GM23338 (cell line): ENCODE measurements around the gene INHBC. TPM values are rescaled to one million over a fixed set of nuclear protein-coding genes. Genes with fewer than 3 reads are reported as not detected.

Experiments
- ATAC-seq: fragments of 200-7000 bp; cut with Tn5 transposase; 3 replicates; pipeline ENCODE4 v1.9.1; 2020
- DNase-seq: peaks from one replicate; pipeline ENCODE4 v3.0.0-alpha.2; 2015; ENCODE audit warnings: low spot score
- H2AFZ ChIP-seq: fragments of 200-600 bp; sonication (generic); 2 replicates; pipeline ENCODE4 v1.8.0; 2016; ENCODE audit warnings: antibody characterized with exemption, mild to moderate bottlenecking, moderate library complexity
- H3F3A ChIP-seq: fragments of 200-600 bp; sonication (generic); replicated peaks from 2 replicates; pipeline ENCODE4 v1.8.0; 2017; ENCODE audit warnings: antibody characterized with exemption, mixed run types, low read depth
- H3K27ac ChIP-seq: fragments of 200-600 bp; sonication (generic); 2 replicates; pipeline ENCODE4 v1.6.1; 2016; ENCODE audit warnings: low read depth
- H3K27me3 ChIP-seq: fragments of 200-600 bp; sonication (generic); 2 replicates; pipeline ENCODE4 v1.8.0; 2016; ENCODE audit warnings: mild to moderate bottlenecking, mixed run types, moderate library complexity; ENCODE audit not compliant: insufficient read depth
- H3K36me3 ChIP-seq: fragments of 200-600 bp; sonication (generic); 2 replicates; pipeline ENCODE4 v1.8.0; 2016; ENCODE audit warnings: mild to moderate bottlenecking; ENCODE audit not compliant: insufficient read depth
- H3K4me1 ChIP-seq: fragments of 200-600 bp; sonication (generic); 2 replicates; pipeline ENCODE4 v1.8.0; 2016; ENCODE audit warnings: mild to moderate bottlenecking, moderate library complexity; ENCODE audit not compliant: insufficient read depth
- H3K4me2 ChIP-seq: fragments of 200-600 bp; sonication (generic); 2 replicates; pipeline ENCODE4 v1.7.1; 2017; ENCODE audit warnings: mixed run types
- H3K4me3 ChIP-seq: fragments of 200-600 bp; sonication (generic); 2 replicates; pipeline ENCODE4 v1.6.1; 2016; ENCODE audit warnings: mixed run types
- H3K79me2 ChIP-seq: fragments of 200-600 bp; sonication (generic); replicated peaks from 2 replicates; pipeline ENCODE4 v1.8.0; 2017; ENCODE audit warnings: mild to moderate bottlenecking; ENCODE audit not compliant: insufficient read depth
- H3K9me2 ChIP-seq: fragments of 200-600 bp; sonication (generic); 2 replicates; pipeline ENCODE4 v1.8.0; 2017; ENCODE audit not compliant: insufficient read depth
- H4K20me1 ChIP-seq: fragments of 200-600 bp; sonication (generic); replicated peaks from 2 replicates; pipeline ENCODE4 v1.8.0; 2017; ENCODE audit warnings: mild to moderate bottlenecking; ENCODE audit not compliant: insufficient read depth
- H3K27ac Mint-ChIP-seq: 2 replicates; pipeline ENCODE4 v1.8.0; 2020; ENCODE audit warnings: inconsistent platforms, mild to moderate bottlenecking, moderate library complexity, mixed read lengths
- H3K27me3 Mint-ChIP-seq: 3 replicates; pipeline ENCODE4 v1.8.0; 2022; ENCODE audit warnings: low read depth, mild to moderate bottlenecking, moderate library complexity, mixed read lengths, inconsistent platforms; ENCODE audit not compliant: insufficient read depth, poor library complexity
- H3K36me3 Mint-ChIP-seq: 3 replicates; pipeline ENCODE4 v1.8.0; 2021; ENCODE audit warnings: low read depth, mild to moderate bottlenecking, inconsistent platforms, moderate library complexity, mixed read lengths
- H3K4me1 Mint-ChIP-seq: 3 replicates; pipeline ENCODE4 v1.8.0; 2020; ENCODE audit warnings: mild to moderate bottlenecking, inconsistent platforms, mixed read lengths
- H3K4me3 Mint-ChIP-seq: 3 replicates; pipeline ENCODE4 v1.8.0; 2021; ENCODE audit warnings: moderate library complexity, mild to moderate bottlenecking, inconsistent platforms, mixed read lengths
- H3K9me3 Mint-ChIP-seq: 3 replicates; pipeline ENCODE4 v1.8.0; 2020; ENCODE audit warnings: moderate library complexity, mild to moderate bottlenecking, inconsistent platforms, mixed read lengths
- CREB1 ChIP-seq: fragments of 250-450 bp; sonication (Bioruptor Pico); IDR thresholded peaks from 2 replicates; pipeline ENCODE4 v1.5.0; 2020; ENCODE audit warnings: low read depth, mild to moderate bottlenecking, moderate library complexity
- EZH2 ChIP-seq: fragments of 200-600 bp; sonication (generic); IDR thresholded peaks from one replicate; pipeline ENCODE4 v1.8.0; 2017; ENCODE audit warnings: antibody characterized with exemption, mild to moderate bottlenecking, low read depth; ENCODE audit not compliant: unreplicated experiment
- NANOG ChIP-seq: IDR thresholded peaks from 2 replicates; pipeline ENCODE4 v1.6.1; 2016; ENCODE audit warnings: antibody characterized with exemption, borderline replicate concordance
- POLR2AphosphoS5 ChIP-seq: IDR thresholded peaks from 2 replicates; pipeline ENCODE4 v1.6.1; 2016; ENCODE audit warnings: antibody characterized with exemption, low read depth
- STAT1 ChIP-seq: IDR thresholded peaks from one replicate; pipeline ENCODE4 v1.6.1; 2016; ENCODE audit warnings: antibody characterized with exemption; ENCODE audit not compliant: unreplicated experiment
- ZNF331 ChIP-seq: fragments of 250-450 bp; sonication (Bioruptor Pico); IDR thresholded peaks from 2 replicates; pipeline ENCODE4 v1.5.0; 2020; ENCODE audit warnings: low read depth, mild to moderate bottlenecking, moderate library complexity
- polyA plus RNA-seq: library from polyadenylated mRNA; unstranded; fragments of >200 nt; fragmentation: Nextera tagmentation; extraction: Ambion mirVana; gene quantifications from 2 replicates; pipeline ENCODE4 v1.2.1, GENCODE V29; 2016
- total RNA-seq: library from RNA; depleted of rRNA; stranded (reverse); fragments of >200 nt; shearing (Covaris generic); gene quantifications from 2 replicates; pipeline ENCODE4 v1.2.3, GENCODE V29; 2014
- TF ChIP-seq, protein P1 (sequence below): IDR thresholded peaks from 2 replicates; pipeline ENCODE4 v1.6.1; 2016; ENCODE audit warnings: antibody characterized with exemption
- TF ChIP-seq, protein P2 (sequence below), 2 experiments: fragments of 200-600 bp in 1 of 2; sonication (generic) in 1 of 2; conservative IDR thresholded peaks; 2 replicates each; pipeline versions ENCODE4 v1.5.1 to v1.6.1; 2016 to 2017; ENCODE audit warnings: antibody characterized with exemption in 2 of 2, low read depth in 2 of 2, mild to moderate bottlenecking in 2 of 2, moderate library complexity in 1 of 2
- TF ChIP-seq, protein P3 (sequence below): fragments of 250-450 bp; sonication (Bioruptor Pico); IDR thresholded peaks from 2 replicates; pipeline ENCODE4 v1.5.0; 2020; ENCODE audit warnings: mild to moderate bottlenecking, moderate library complexity

INHBC gene
- total and polyA plus RNA-seq, 2 experiments from 2014 or later, result 0.53 TPM; not detected in 1

DNA sequence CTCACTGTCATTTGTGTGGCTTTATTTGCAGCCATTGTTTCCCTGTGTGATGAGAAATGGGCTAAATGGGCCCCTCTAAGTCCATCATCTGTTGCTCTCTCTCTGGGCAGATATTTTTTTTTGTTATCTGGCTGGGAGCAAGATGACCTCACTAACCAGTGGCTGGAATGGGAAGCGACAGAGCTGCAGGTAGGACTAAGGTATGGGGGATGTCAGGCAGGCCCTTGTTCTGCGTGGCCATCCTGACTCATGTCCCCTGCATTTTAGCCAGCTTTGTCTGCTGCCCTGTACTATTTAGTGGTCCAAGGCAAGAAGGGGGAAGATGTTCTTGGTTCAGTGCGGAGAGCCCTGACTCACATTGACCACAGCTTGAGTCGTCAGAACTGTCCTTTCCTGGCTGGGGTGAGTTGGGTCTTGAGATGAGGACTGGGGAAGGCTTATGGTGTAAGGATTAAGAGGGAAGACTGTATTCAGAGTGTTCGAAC, 54.6 kb downstream of the INHBC start:
- Histone ChIP-seq H3K4me3 (peak overlapping the region; percentile 100), H3K4me2 (peak overlapping the region; percentile 100), H3K4me1 (no peaks in the 10 kb centered on the region; the same call in 1 of the 2 replicates), H3K27ac (peak overlapping the region; percentile 88), H3K79me2 (peaks cover 34% of the 10 kb centered on the region), H3K36me3 (peaks cover 47% of the 10 kb centered on the region), H3K27me3 (no peaks in the 10 kb centered on the region), H2AFZ (no peak overlapping the region), H3F3A (peaks cover 42% of the 10 kb centered on the region), H3K9me2 (no peaks in the 10 kb centered on the region), H4K20me1 (peaks cover 34% of the 10 kb centered on the region)
- ATAC-seq (no peak), DNase-seq (no peak)
- Mint-ChIP-seq H3K27me3 (peaks cover 15% of the 10 kb centered on the region), H3K36me3 (peaks cover 59% of the 10 kb centered on the region), H3K9me3 (no peaks in the 10 kb centered on the region), H3K4me3 (peak overlapping the region; percentile 88), H3K27ac (peak overlapping the region; percentile 99), H3K4me1 (peaks cover 10% of the 10 kb centered on the region)
- TF ChIP-seq, protein P1, sequence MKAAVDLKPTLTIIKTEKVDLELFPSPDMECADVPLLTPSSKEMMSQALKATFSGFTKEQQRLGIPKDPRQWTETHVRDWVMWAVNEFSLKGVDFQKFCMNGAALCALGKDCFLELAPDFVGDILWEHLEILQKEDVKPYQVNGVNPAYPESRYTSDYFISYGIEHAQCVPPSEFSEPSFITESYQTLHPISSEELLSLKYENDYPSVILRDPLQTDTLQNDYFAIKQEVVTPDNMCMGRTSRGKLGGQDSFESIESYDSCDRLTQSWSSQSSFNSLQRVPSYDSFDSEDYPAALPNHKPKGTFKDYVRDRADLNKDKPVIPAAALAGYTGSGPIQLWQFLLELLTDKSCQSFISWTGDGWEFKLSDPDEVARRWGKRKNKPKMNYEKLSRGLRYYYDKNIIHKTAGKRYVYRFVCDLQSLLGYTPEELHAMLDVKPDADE, result no peak

DNA sequence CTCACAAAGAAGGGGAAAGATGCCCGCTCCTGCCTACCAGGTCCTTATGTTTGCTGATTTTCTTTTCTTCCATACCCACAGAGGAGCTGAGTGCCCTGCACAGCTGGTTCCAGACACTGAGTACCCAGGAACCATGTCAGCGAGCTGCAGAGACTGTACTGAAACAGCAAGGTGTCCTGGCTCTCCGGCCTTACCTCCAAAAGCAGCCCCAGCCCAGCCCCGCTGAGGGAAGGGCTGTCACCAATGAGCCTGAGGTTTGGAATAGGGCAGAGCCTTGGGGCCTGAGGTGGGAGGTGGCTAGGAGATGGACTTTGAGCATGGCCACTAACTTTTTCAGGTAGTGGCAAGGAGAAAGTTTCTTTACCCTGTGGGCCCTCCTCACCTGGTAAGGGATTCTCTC, 55.5 kb downstream of the INHBC start:
- H3K27me3 ChIP-seq, result no peaks in the 10 kb centered on the region
- peaks cover 51% of the 10 kb centered on the region for H3K36me3 ChIP-seq
- Mint-ChIP-seq H3K9me3 (no peaks in the 10 kb centered on the region), H3K27me3 (peaks cover 17% of the 10 kb centered on the region), H3K4me1 (peaks cover 10% of the 10 kb centered on the region), H3K36me3 (peaks cover 67% of the 10 kb centered on the region), H3K27ac (no peak overlapping the region), H3K4me3 (peak overlapping the region; percentile 88; the same call in 1 of the 3 replicates)
- H4K20me1 ChIP-seq, result peaks cover 34% of the 10 kb centered on the region
- ATAC-seq, result no peak
- H3K4me1 ChIP-seq, result no peaks in the 10 kb centered on the region; the same call in 1 of the 2 replicates
- TF ChIP-seq EZH2 (no peak), CREB1 (CRISPR knock-in tag) (no peak), NANOG (no peak), ZNF331 (CRISPR knock-in tag) (no peak), POLR2AphosphoS5 (no peak), STAT1 (no peak)
- TF ChIP-seq, protein P1, result no peak
- TF ChIP-seq, protein P2, sequence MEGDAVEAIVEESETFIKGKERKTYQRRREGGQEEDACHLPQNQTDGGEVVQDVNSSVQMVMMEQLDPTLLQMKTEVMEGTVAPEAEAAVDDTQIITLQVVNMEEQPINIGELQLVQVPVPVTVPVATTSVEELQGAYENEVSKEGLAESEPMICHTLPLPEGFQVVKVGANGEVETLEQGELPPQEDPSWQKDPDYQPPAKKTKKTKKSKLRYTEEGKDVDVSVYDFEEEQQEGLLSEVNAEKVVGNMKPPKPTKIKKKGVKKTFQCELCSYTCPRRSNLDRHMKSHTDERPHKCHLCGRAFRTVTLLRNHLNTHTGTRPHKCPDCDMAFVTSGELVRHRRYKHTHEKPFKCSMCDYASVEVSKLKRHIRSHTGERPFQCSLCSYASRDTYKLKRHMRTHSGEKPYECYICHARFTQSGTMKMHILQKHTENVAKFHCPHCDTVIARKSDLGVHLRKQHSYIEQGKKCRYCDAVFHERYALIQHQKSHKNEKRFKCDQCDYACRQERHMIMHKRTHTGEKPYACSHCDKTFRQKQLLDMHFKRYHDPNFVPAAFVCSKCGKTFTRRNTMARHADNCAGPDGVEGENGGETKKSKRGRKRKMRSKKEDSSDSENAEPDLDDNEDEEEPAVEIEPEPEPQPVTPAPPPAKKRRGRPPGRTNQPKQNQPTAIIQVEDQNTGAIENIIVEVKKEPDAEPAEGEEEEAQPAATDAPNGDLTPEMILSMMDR (conservative IDR thresholded peaks at IDR 0.05; ENCODE audit: low read depth in 2 of 2), result no peak
- TF ChIP-seq, protein P3, sequence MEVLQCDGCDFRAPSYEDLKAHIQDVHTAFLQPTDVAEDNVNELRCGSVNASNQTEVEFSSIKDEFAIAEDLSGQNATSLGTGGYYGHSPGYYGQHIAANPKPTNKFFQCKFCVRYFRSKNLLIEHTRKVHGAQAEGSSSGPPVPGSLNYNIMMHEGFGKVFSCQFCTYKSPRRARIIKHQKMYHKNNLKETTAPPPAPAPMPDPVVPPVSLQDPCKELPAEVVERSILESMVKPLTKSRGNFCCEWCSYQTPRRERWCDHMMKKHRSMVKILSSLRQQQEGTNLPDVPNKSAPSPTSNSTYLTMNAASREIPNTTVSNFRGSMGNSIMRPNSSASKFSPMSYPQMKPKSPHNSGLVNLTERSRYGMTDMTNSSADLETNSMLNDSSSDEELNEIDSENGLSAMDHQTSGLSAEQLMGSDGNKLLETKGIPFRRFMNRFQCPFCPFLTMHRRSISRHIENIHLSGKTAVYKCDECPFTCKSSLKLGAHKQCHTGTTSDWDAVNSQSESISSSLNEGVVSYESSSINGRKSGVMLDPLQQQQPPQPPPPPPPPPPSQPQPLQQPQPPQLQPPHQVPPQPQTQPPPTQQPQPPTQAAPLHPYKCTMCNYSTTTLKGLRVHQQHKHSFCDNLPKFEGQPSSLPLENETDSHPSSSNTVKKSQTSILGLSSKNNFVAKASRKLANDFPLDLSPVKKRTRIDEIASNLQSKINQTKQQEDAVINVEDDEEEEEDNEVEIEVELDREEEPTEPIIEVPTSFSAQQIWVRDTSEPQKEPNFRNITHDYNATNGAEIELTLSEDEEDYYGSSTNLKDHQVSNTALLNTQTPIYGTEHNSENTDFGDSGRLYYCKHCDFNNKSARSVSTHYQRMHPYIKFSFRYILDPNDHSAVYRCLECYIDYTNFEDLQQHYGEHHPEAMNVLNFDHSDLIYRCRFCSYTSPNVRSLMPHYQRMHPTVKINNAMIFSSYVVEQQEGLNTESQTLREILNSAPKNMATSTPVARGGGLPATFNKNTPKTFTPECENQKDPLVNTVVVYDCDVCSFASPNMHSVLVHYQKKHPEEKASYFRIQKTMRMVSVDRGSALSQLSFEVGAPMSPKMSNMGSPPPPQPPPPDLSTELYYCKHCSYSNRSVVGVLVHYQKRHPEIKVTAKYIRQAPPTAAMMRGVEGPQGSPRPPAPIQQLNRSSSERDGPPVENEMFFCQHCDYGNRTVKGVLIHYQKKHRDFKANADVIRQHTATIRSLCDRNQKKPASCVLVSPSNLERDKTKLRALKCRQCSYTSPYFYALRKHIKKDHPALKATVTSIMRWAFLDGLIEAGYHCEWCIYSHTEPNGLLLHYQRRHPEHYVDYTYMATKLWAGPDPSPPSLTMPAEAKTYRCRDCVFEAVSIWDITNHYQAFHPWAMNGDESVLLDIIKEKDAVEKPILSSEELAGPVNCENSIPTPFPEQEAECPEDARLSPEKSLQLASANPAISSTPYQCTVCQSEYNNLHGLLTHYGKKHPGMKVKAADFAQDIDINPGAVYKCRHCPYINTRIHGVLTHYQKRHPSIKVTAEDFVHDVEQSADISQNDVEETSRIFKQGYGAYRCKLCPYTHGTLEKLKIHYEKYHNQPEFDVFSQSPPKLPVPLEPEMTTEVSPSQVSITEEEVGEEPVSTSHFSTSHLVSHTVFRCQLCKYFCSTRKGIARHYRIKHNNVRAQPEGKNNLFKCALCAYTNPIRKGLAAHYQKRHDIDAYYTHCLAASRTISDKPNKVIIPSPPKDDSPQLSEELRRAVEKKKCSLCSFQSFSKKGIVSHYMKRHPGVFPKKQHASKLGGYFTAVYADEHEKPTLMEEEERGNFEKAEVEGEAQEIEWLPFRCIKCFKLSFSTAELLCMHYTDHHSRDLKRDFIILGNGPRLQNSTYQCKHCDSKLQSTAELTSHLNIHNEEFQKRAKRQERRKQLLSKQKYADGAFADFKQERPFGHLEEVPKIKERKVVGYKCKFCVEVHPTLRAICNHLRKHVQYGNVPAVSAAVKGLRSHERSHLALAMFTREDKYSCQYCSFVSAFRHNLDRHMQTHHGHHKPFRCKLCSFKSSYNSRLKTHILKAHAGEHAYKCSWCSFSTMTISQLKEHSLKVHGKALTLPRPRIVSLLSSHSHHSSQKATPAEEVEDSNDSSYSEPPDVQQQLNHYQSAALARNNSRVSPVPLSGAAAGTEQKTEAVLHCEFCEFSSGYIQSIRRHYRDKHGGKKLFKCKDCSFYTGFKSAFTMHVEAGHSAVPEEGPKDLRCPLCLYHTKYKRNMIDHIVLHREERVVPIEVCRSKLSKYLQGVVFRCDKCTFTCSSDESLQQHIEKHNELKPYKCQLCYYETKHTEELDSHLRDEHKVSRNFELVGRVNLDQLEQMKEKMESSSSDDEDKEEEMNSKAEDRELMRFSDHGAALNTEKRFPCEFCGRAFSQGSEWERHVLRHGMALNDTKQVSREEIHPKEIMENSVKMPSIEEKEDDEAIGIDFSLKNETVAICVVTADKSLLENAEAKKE (CRISPR knock-in tag), result no peak
- H3K4me3 ChIP-seq, result no peak overlapping the region
- peaks cover 38% of the 10 kb centered on the region for H3K79me2 ChIP-seq
- H3K9me2 ChIP-seq, result no peaks in the 10 kb centered on the region
- H2AFZ ChIP-seq, result no peak overlapping the region
- H3K4me2 ChIP-seq, result no peak overlapping the region
- H3K27ac ChIP-seq, result 0 out of 2 replicates have a peak overlapping the region, but pooled peaks have one; percentile 19
- H3F3A ChIP-seq, result peaks cover 42% of the 10 kb centered on the region
- no peak for DNase-seq
